Keratinocyte (primary cell): ENCODE data around the gene AIFM2. TPM values are rescaled to one million over a fixed set of nuclear protein-coding genes. Genes with fewer than 3 reads are reported as not detected.

Experiments
- DNase-seq: peaks from one replicate; pipeline ENCODE4 v3.0.0-alpha.2; 2011; ENCODE audit warnings: low read depth, missing footprints, low spot score
- FAIRE-seq: peaks from 2 replicates; lab custom pipeline; 2011; peaks lifted over from hg19 to GRCh38; lab: Jason Lieb, UNC
- H2AFZ ChIP-seq: 2 replicates; pipeline ENCODE4 v1.6.0; 2012; ENCODE audit warnings: low read length, control low read depth, inconsistent platforms; ENCODE audit not compliant: control insufficient read depth
- H3K27ac ChIP-seq: 2 replicates; pipeline ENCODE4 v1.5.1; 2011; ENCODE audit warnings: low read length; ENCODE audit not compliant: control insufficient read depth, insufficient read depth
- H3K27me3 ChIP-seq: 3 replicates; pipeline ENCODE4 v1.6.0; 2011; ENCODE audit warnings: low read length; ENCODE audit not compliant: control insufficient read depth, insufficient read depth; ENCODE audit errors: extremely low read depth
- H3K36me3 ChIP-seq, 2 experiments: 2 replicates in 1 of 2; 3 replicates in 1 of 2; pipeline ENCODE4 v1.5.1; 2011; ENCODE audit warnings: low read length in 2 of 2, mild to moderate bottlenecking in 1 of 2; ENCODE audit not compliant: control insufficient read depth in 2 of 2, insufficient read depth in 2 of 2; ENCODE audit errors: extremely low read depth in 1 of 2
- H3K4me1 ChIP-seq: 3 replicates; pipeline ENCODE4 v1.5.1; 2011; ENCODE audit warnings: low read length; ENCODE audit not compliant: control insufficient read depth, insufficient read depth; ENCODE audit errors: extremely low read depth
- H3K4me2 ChIP-seq: 3 replicates; pipeline ENCODE4 v1.6.0; 2011; ENCODE audit warnings: low read depth, low read length; ENCODE audit not compliant: control insufficient read depth, insufficient read depth; ENCODE audit errors: extremely low read depth
- H3K4me3 ChIP-seq, 3 experiments: fragments of 200-600 bp in 1 of 3; sonication (generic) in 1 of 3; 2 replicates in 2 of 3; 3 replicates in 1 of 3; pipeline ENCODE4 v1.5.1; 2011 to 2016; ENCODE audit warnings: low read length in 3 of 3, mild to moderate bottlenecking in 3 of 3, control low read depth in 2 of 3, inconsistent platforms in 1 of 3, low read depth in 1 of 3, mixed read lengths in 1 of 3, mixed run types in 1 of 3, moderate library complexity in 1 of 3; ENCODE audit not compliant: control insufficient read depth in 2 of 3, insufficient read depth in 2 of 3; ENCODE audit errors: extremely low read depth in 1 of 3
- H3K79me2 ChIP-seq: 2 replicates; pipeline ENCODE4 v1.6.0; 2012; ENCODE audit warnings: low read length; ENCODE audit not compliant: control insufficient read depth, insufficient read depth
- H3K9ac ChIP-seq: 3 replicates; pipeline ENCODE4 v1.6.0; 2011; ENCODE audit warnings: low read length; ENCODE audit not compliant: control insufficient read depth, insufficient read depth; ENCODE audit errors: extremely low read depth
- H3K9me1 ChIP-seq: 3 replicates; pipeline ENCODE4 v1.6.0; 2011; ENCODE audit warnings: low read length; ENCODE audit not compliant: control insufficient read depth, insufficient read depth; ENCODE audit errors: extremely low read depth
- H3K9me3 ChIP-seq: 2 replicates; pipeline ENCODE4 v1.5.1; 2012; ENCODE audit warnings: low read depth, low read length; ENCODE audit not compliant: control insufficient read depth
- H4K20me1 ChIP-seq: 3 replicates; pipeline ENCODE4 v1.6.0; 2011; ENCODE audit warnings: low read length; ENCODE audit not compliant: control insufficient read depth, insufficient read depth; ENCODE audit errors: extremely low read depth
- CTCF ChIP-seq, 3 experiments: IDR thresholded peaks in 1 of 3; conservative IDR thresholded peaks in 1 of 3; optimal IDR thresholded peaks in 1 of 3; 2 replicates in 2 of 3; 3 replicates in 1 of 3; pipeline versions ENCODE3 to v1.5.1; 2011; ENCODE audit warnings: low read length in 3 of 3, mild to moderate bottlenecking in 3 of 3, moderate library complexity in 2 of 3, control low read depth in 1 of 3, inconsistent platforms in 1 of 3; ENCODE audit not compliant: insufficient read depth in 2 of 3; ENCODE audit errors: extremely low read depth in 1 of 3
- EZH2 ChIP-seq: IDR thresholded peaks from one replicate; pipeline ENCODE4 v1.6.1; 2012; ENCODE audit warnings: inconsistent platforms, mild to moderate bottlenecking, low read length, moderate library complexity
- dilution Hi-C: fragments of 300-500 bp; cut with MboI; formaldehyde crosslinking; loops from one replicate; pipeline ENCODE4 v1.7.0; 2020; ENCODE audit warnings: low sequenced_read_pairs; ENCODE audit not compliant: extremely low pct_ligation_motif_present
- polyA plus RNA-seq, 5 experiments: library from polyadenylated mRNA; depleted of rRNA in 3 of 5; stranded (reverse) in 3 of 5; stranded (forward) in 1 of 5; unstranded in 1 of 5; fragments of >200 nt; gene quantifications; 1 replicate in 1 of 5; 2 replicates in 3 of 5; 3 replicates in 1 of 5; pipeline versions ENCODE4 v1.2.1 to v1.2.3, GENCODE V29; 2011 to 2012; ENCODE audit warnings: missing spikeins in 2 of 5, low read depth in 1 of 5, low replicate concordance in 1 of 5

AIFM2 gene
- polyA plus RNA-seq, 1 donor (not counting 4 experiments of a cell fraction or from before 2014, with no cell fraction given): 1.8 TPM

GRCh38 chr10:70137135-70137534 is 4.5 kb upstream of the AIFM2 start:
- Histone ChIP-seq H3K4me1 (peaks cover 31% of the 10 kb centered on the region), H3K9ac (no peak overlapping the region), H3K4me2 (no peak overlapping the region), H3K36me3 (peaks cover 0 to 2% of the 10 kb centered on the region in 2 experiments), H3K4me3 (no peak overlapping the region), H3K9me1 (no peaks in the 10 kb centered on the region), H3K27me3 (no peaks in the 10 kb centered on the region), H3K27ac (no peak overlapping the region), H4K20me1 (no peaks in the 10 kb centered on the region), H2AFZ (no peak overlapping the region), H3K9me3 (no peaks in the 10 kb centered on the region), H3K79me2 (no peaks in the 10 kb centered on the region)
- FAIRE-seq (no peak), DNase-seq (no peak)
- no peak for TF ChIP-seq EZH2
- TF ChIP-seq CTCF (optimal IDR thresholded peaks at IDR 0.05 in 1 of 3, IDR thresholded peaks at IDR 0.05 in 1 of 3, conservative IDR thresholded peaks at IDR 0.05 in 1 of 3; ENCODE audit: extremely low read depth in 1 of 3, insufficient read depth in 2 of 3, low read length in 3 of 3): no peak
- dilution Hi-C loops: no loop called here

- dilution Hi-C loops: no loop called here
- no peak for DNase-seq
These were observed 3.1 kb upstream of the AIFM2 start for GRCh38 chr10:70135684-70136083.

More at GRCh38 chr10:70135684-70136083, 3.1 kb upstream of the AIFM2 start:
- H3K4me2 ChIP-seq: no peak overlapping the region
- H3K9ac ChIP-seq: no peak overlapping the region
- FAIRE-seq: no peak
- no peak overlapping the region for H2AFZ ChIP-seq
- H3K9me3 ChIP-seq: no peaks in the 10 kb centered on the region
- H3K27ac ChIP-seq: no peak overlapping the region
- H4K20me1 ChIP-seq: no peaks in the 10 kb centered on the region
- H3K79me2 ChIP-seq: no peaks in the 10 kb centered on the region
- H3K4me3 ChIP-seq: no peak overlapping the region
- TF ChIP-seq EZH2: no peak
- TF ChIP-seq CTCF (optimal IDR thresholded peaks at IDR 0.05 in 1 of 3, IDR thresholded peaks at IDR 0.05 in 1 of 3, conservative IDR thresholded peaks at IDR 0.05 in 1 of 3; ENCODE audit: extremely low read depth in 1 of 3, insufficient read depth in 2 of 3, low read length in 3 of 3): no peak
- no peaks in the 10 kb centered on the region for H3K9me1 ChIP-seq
- peaks cover 37% of the 10 kb centered on the region for H3K4me1 ChIP-seq
- H3K36me3 ChIP-seq: no peaks in the 10 kb centered on the region
- H3K27me3 ChIP-seq: no peaks in the 10 kb centered on the region
